Naive thymus-derived CD4-positive, alpha-beta T cell (primary cell): ENCODE measurements around the gene S100A6. TPM values are rescaled to one million over a fixed set of nuclear protein-coding genes. Genes with fewer than 3 reads are reported as not detected.

Experiments used
- ATAC-seq: fragments of 150-1000 bp; cut with Tn5 transposase; 2 replicates; pipeline ENCODE4 v1.10.0; 2021; ENCODE audit warnings: mild to moderate bottlenecking, moderate library complexity
- CTCF ChIA-PET: fragments of 350-600 bp; sonication (Branson Sonifier 250); formaldehyde crosslinking; loops from one replicate; lab custom pipeline; 2021; ENCODE audit warnings: antibody characterized with exemption; lab: Charles Lee
- POLR2A ChIA-PET: fragments of 350-600 bp; sonication (Branson Sonifier 250); formaldehyde crosslinking; loops from one replicate; lab custom pipeline; 2021; ENCODE audit warnings: antibody characterized with exemption, inconsistent platforms; lab: Charles Lee
- DNase-seq, 9 donors: peaks; one replicate each; pipeline versions ENCODE4 v3.0.0 to v3.0.0-alpha.2; 2020 to 2022; ENCODE audit warnings: mixed read lengths in 1 of 9
- H3K27ac ChIP-seq: one replicate; pipeline ENCODE4 v1.7.0; 2013; ENCODE audit warnings: mild to moderate bottlenecking, low read depth, low read length, moderate library complexity
- H3K27me3 ChIP-seq, 2 donors: one replicate each; pipeline ENCODE4 v1.7.0; 2013; ENCODE audit warnings: low read length in 2 of 2, mild to moderate bottlenecking in 2 of 2, moderate library complexity in 2 of 2; ENCODE audit not compliant: control insufficient read depth in 2 of 2, insufficient read depth in 2 of 2
- H3K36me3 ChIP-seq, 3 experiments: 1 replicate in 2 of 3; 2 replicates in 1 of 3; pipeline ENCODE4 v1.7.0; 2013; ENCODE audit warnings: low read length in 3 of 3, mild to moderate bottlenecking in 3 of 3, moderate library complexity in 1 of 3; ENCODE audit not compliant: insufficient read depth in 3 of 3, control insufficient read depth in 2 of 3
- H3K4me1 ChIP-seq, 2 donors: one replicate each; pipeline ENCODE4 v1.7.0; 2013; ENCODE audit warnings: low read length in 2 of 2, mild to moderate bottlenecking in 2 of 2, moderate library complexity in 1 of 2; ENCODE audit not compliant: control insufficient read depth in 2 of 2, insufficient read depth in 2 of 2
- H3K4me3 ChIP-seq: 2 replicates; pipeline ENCODE4 v1.7.0; 2013; ENCODE audit warnings: mild to moderate bottlenecking, low read length
- H3K9me3 ChIP-seq, 3 experiments: 1 replicate in 2 of 3; 2 replicates in 1 of 3; pipeline ENCODE4 v1.7.0; 2013; ENCODE audit warnings: low read length in 3 of 3; ENCODE audit not compliant: control insufficient read depth in 2 of 3
- H3K27ac Mint-ChIP-seq, 9 donors: one replicate each; pipeline ENCODE4 v1.8.0; 2020 to 2022; ENCODE audit warnings: mixed read lengths in 9 of 9, mild to moderate bottlenecking in 8 of 9, moderate library complexity in 5 of 9, inconsistent platforms in 2 of 9
- H3K27me3 Mint-ChIP-seq, 5 donors: one replicate each; pipeline ENCODE4 v1.8.0; 2021 to 2022; ENCODE audit warnings: mixed read lengths in 5 of 5, mild to moderate bottlenecking in 1 of 5
- H3K36me3 Mint-ChIP-seq, 5 donors: one replicate each; pipeline ENCODE4 v1.8.0; 2020 to 2022; ENCODE audit warnings: mixed read lengths in 5 of 5, mild to moderate bottlenecking in 3 of 5, inconsistent platforms in 1 of 5
- H3K4me1 Mint-ChIP-seq, 7 donors: one replicate each; pipeline ENCODE4 v1.8.0; 2020 to 2022; ENCODE audit warnings: mixed read lengths in 7 of 7, mild to moderate bottlenecking in 3 of 7, inconsistent platforms in 1 of 7
- H3K4me3 Mint-ChIP-seq, 10 donors: one replicate each; pipeline ENCODE4 v1.8.0; 2020 to 2022; ENCODE audit warnings: mild to moderate bottlenecking in 10 of 10, mixed read lengths in 10 of 10, moderate library complexity in 6 of 10, inconsistent platforms in 2 of 10
- H3K9me3 Mint-ChIP-seq, 11 donors: one replicate each; pipeline ENCODE4 v1.8.0; 2020 to 2022; ENCODE audit warnings: mixed read lengths in 11 of 11, mild to moderate bottlenecking in 4 of 11, inconsistent platforms in 1 of 11, moderate library complexity in 1 of 11
- intact Hi-C, 2 donors: fragments of 100-400 bp; cut with micrococcal nuclease; formaldehyde crosslinking; loops; one replicate each; pipeline ENCODE4 v1.15.1; 2023
- polyA plus RNA-seq, 2 donors: library from polyadenylated mRNA; unstranded; fragments of 300-500 nt; fragmentation: Illumina TruSeq; gene quantifications; one replicate each; pipeline ENCODE4 v1.2.3, GENCODE V29; 2021
- total RNA-seq, 6 experiments: library from RNA in 5 of 6; stranded (reverse) in 5 of 6; gene quantifications; 1 replicate in 5 of 6; 2 replicates in 1 of 6; pipeline ENCODE4 v1.2.3 and lab custom pipeline; 2021 to 2026

S100A6 gene
- total and polyA plus RNA-seq, 7 experiments from 2014 or later, result 178 to 568 (median 424) TPM

DNA sequence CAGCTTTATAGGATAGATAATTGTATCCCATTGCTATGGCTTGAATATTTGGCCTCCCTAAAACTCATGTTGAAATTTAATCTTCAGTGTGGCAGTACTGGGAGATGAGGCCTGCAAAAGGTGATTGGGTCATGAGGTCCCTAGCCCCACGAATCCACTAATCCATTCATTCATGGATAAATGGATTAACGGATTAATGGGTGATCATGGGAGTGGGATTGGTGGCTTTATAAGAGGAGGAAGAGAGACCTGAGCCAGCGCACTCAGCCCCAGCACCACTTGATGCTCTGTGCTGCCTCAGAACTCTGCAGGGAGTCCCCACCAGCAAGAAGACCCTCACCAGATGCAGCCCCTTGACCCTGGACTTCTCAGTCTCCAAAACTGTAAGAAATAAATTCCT, 32.0 kb downstream of the S100A6 start:
- Histone ChIP-seq H3K36me3 (no peaks in the 10 kb centered on the region), H3K4me1 (no peaks in the 10 kb centered on the region), H3K27me3 (no peaks in the 10 kb centered on the region), H3K4me3 (no peak overlapping the region), H3K9me3 (no peaks in the 10 kb centered on the region), H3K27ac (no peak overlapping the region)
- Mint-ChIP-seq H3K36me3 (no peaks in the 10 kb centered on the region), H3K4me3 (no peak overlapping the region), H3K27ac (no peak overlapping the region), H3K27me3 (peaks cover 5 to 23% (median 12%) of the 10 kb centered on the region in 5 donors), H3K9me3 (peaks cover 0 to 1% (median 0%) of the 10 kb centered on the region in 11 donors), H3K4me1 (peaks cover 0 to 1% (median 0%) of the 10 kb centered on the region in 7 donors)
- ATAC-seq (no peak), DNase-seq (no peak)
- intact Hi-C loops, result no loop called here
- ChIA-PET POLR2A (no interaction called here), CTCF (no interaction called here)

DNA sequence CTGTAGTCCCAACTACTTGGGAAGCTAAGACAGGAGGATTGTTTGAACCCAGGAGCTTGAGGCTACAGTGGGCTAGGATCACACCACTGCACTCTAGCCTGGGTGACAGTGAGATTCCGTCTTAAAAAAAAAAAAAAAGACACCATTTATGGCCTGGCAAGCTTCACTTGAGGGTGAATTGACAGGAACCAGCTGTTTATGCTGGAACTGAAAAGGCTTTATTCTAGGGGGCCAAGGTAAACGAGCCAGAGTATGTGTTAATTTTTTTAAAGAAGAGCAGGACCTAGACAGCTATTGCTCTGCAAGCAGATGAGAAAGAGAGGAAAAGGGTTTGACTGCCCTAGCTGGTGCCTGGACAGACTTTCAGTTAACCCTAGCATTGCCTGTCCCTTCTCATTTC, 37.0 kb downstream of the S100A6 start:
- CTCF ChIA-PET, result interaction anchor here (1.9 kb wide), 1 partner anchor 147 kb away, joined by 4 read pairs; no protein-coding TSS in a partner anchor
- POLR2A ChIA-PET, result no interaction called here

DNA sequence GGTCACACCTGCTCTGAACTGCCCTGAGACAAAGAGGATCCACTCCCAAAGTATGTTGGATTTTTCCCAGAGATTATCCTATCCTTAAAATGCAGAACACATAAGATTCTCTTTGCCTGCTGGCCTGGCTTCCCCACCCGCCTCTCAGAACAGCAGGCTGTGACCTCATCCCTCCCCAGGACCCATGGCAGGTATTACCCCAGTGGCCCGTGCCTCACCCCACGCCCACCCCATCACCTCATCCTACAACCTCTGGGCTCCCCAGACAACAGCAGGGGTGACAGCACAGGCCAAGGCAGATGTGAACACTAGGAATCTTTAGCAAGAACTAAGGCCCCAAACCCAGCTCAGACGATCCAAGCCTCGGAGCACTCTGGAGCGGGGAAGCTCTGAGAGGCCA, 40.3 kb downstream of the S100A6 start:
- intact Hi-C loops, result loop anchor here (1.0 to 2.0 kb wide), 2 partner anchors 95 to 143 kb away; no protein-coding TSS in a partner anchor
- H3K9me3 ChIP-seq, result no peaks in the 10 kb centered on the region
- no peak overlapping the region for H3K27ac Mint-ChIP-seq
- H3K4me1 ChIP-seq, result no peaks in the 10 kb centered on the region
- ATAC-seq (no peak), DNase-seq (no peak)
- no peaks in the 10 kb centered on the region for H3K36me3 ChIP-seq
- peaks cover 0 to 2% (median 0%) of the 10 kb centered on the region in 11 donors for H3K9me3 Mint-ChIP-seq
- no peak overlapping the region for H3K4me3 Mint-ChIP-seq
- peaks cover 0 to 3% of the 10 kb centered on the region in 2 donors for H3K27me3 ChIP-seq
- no peak overlapping the region for H3K27ac ChIP-seq
- H3K4me1 Mint-ChIP-seq, result peaks cover 0 to 5% (median 0%) of the 10 kb centered on the region in 7 donors
- CTCF ChIA-PET, result interaction anchor here (1.0 to 6.2 kb wide), 8 partner anchors 10 to 145 kb away, joined by 3 to 51 read pairs (median 4); no protein-coding TSS in a partner anchor
- POLR2A ChIA-PET, result no interaction called here
- H3K27me3 Mint-ChIP-seq, result peaks cover 9 to 49% (median 21%) of the 10 kb centered on the region in 5 donors
- no peaks in the 10 kb centered on the region for H3K36me3 Mint-ChIP-seq
- no peak overlapping the region for H3K4me3 ChIP-seq

More for the DNA sequence above, 37.0 kb downstream of the S100A6 start:
- H3K36me3 ChIP-seq, result no peaks in the 10 kb centered on the region
- H3K4me3 ChIP-seq, result no peak overlapping the region
- peaks cover 0 to 3% of the 10 kb centered on the region in 2 donors for H3K27me3 ChIP-seq
- peaks cover 0 to 3% (median 0%) of the 10 kb centered on the region in 11 donors for H3K9me3 Mint-ChIP-seq
- no peak overlapping the region for H3K4me3 Mint-ChIP-seq
- DNase-seq (no peak), ATAC-seq (no peak)
- H3K27ac Mint-ChIP-seq, result no peak overlapping the region
- H3K9me3 ChIP-seq, result no peaks in the 10 kb centered on the region
- no peak overlapping the region for H3K27ac ChIP-seq
- H3K4me1 ChIP-seq, result no peaks in the 10 kb centered on the region
- intact Hi-C loops, result no loop called here
- no peaks in the 10 kb centered on the region for H3K36me3 Mint-ChIP-seq
- peaks cover 10 to 47% (median 16%) of the 10 kb centered on the region in 5 donors for H3K27me3 Mint-ChIP-seq
- H3K4me1 Mint-ChIP-seq, result peaks cover 0 to 3% (median 0%) of the 10 kb centered on the region in 7 donors

DNA sequence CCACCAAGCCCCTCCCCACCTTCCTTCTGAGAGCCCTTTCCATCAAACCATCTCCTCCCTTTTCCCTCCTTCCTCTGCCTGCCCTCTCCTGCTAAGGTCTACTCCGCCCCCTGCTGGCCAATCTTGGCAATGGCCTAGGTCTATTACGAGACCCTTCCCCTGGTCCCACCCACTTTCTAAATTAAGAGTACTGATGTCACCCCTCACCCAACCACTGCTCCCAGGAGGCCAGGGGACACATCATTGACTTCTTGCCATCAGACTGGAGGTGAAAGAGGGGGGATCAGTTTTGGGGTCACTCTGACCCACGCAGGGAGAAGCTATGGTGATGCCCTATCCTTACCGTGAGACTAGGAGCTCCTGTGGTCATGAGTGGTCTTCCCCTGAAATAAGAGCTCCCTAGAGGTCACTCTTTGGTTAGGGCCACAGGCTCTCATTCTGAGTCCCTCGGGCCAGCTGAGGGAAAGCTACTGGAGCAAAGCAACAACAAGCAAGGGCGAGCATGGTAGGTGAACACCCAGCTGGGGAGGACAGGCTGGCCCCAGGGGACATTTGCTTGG, 40.7 kb downstream of the S100A6 start:
- Histone ChIP-seq H3K27me3 (peaks cover 0 to 3% of the 10 kb centered on the region in 2 donors), H3K36me3 (no peaks in the 10 kb centered on the region), H3K4me1 (no peaks in the 10 kb centered on the region), H3K4me3 (no peak overlapping the region), H3K27ac (no peak overlapping the region), H3K9me3 (no peaks in the 10 kb centered on the region)
- intact Hi-C loops, result loop anchor here (1.0 to 2.0 kb wide), 2 partner anchors 94 to 143 kb away; no protein-coding TSS in a partner anchor
- POLR2A ChIA-PET, result no interaction called here
- CTCF ChIA-PET, result interaction anchor here (0.6 to 6.2 kb wide), 14 partner anchors 9 to 149 kb away, joined by 3 to 51 read pairs (median 4); no protein-coding TSS in a partner anchor
- peaks cover 0 to 2% (median 0%) of the 10 kb centered on the region in 11 donors for H3K9me3 Mint-ChIP-seq
- H3K36me3 Mint-ChIP-seq, result no peaks in the 10 kb centered on the region
- H3K4me3 Mint-ChIP-seq, result no peak overlapping the region
- peaks cover 0 to 8% (median 0%) of the 10 kb centered on the region in 7 donors for H3K4me1 Mint-ChIP-seq
- peaks cover 9 to 45% (median 21%) of the 10 kb centered on the region in 5 donors for H3K27me3 Mint-ChIP-seq
- DNase-seq (peak; percentile 40 to 78 (median 58)), ATAC-seq (peak; percentile 84)
- no peak overlapping the region for H3K27ac Mint-ChIP-seq

DNA sequence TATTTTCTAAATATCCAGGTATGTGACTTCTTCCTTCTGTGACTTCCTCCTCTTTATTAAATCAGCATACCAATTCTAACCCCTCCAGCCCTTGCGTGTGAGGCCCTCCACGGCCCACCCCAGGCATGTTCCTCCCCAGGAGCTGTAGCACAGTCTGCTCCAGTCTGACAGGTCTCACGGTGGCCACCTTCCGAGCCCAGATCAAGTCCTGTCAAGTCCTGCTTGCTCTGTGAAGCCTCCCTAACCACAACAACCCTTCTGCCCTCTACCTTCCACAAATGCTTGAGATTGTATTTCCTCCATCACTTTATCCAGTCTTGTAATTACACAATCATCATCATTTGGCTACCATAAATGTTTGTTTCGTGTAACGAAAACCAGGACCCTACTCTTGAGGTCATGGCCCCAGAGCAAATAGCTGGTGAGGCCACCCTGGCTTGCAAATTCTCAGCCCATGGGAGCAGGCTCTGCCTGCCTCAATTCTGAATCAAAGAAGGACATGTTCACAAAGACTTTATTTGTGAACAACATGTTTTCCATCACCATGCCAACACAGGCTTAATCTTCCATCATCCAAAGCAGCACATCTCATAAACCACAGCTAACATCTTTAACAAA, 42.3 kb downstream of the S100A6 start:
- intact Hi-C loops, result no loop called here
- no peak for DNase-seq
- peak overlapping the region in 1 of 9 donors; percentile 22 for H3K27ac Mint-ChIP-seq

DNA sequence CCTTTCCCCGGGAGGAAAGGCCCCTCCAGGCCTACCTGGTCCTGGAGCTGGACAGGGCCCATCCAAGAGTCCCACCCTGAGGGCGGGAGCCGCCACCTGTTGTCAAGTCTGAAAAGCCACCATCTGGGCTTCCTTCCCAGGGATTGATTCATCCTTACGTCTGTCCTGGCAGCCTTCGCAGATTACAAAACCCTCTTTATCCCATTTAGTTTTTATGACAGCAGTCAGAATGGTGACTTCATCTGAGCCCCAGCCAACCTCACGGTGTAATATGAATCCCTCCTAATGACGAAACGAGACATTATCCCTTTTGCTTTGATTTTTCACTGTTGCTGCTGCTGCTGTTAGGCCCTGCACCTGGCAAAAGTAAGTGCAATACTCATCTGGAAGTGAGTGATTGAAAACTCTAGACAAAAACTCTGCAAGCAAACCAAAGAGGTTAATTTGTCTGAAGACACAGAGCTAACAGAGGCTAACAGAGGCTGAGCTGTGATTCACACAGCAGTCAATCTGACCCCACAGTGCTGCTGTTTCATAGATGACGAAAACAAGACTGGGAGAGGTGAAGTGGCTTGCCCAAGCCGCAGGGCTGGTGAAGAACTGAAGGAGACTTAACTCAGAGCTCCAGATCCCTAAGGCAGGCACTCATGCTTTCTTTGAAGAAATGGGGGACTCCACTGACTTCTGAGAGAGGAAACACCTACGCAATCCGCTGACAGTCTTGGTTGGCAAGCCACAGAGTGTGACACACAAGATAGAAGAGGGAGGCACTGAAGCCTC, 45.3 kb downstream of the S100A6 start:
- Histone ChIP-seq H3K4me1 (no peaks in the 10 kb centered on the region), H3K27me3 (peaks cover 0 to 3% of the 10 kb centered on the region in 2 donors), H3K4me3 (no peak overlapping the region), H3K36me3 (no peaks in the 10 kb centered on the region), H3K27ac (no peak overlapping the region), H3K9me3 (no peaks in the 10 kb centered on the region)
- H3K4me1 Mint-ChIP-seq, result peaks cover 0 to 8% (median 0%) of the 10 kb centered on the region in 7 donors
- no peak overlapping the region for H3K4me3 Mint-ChIP-seq
- peak in 1 of 9 donors; percentile 41 for DNase-seq
- ChIA-PET CTCF (interaction anchor here (0.6 to 6.2 kb wide), 2 partner anchors 11 to 137 kb away, joined by 3 to 51 read pairs; no protein-coding TSS in a partner anchor), POLR2A (no interaction called here)
- H3K27me3 Mint-ChIP-seq, result peaks cover 6 to 28% (median 14%) of the 10 kb centered on the region in 5 donors
- no peaks in the 10 kb centered on the region for H3K36me3 Mint-ChIP-seq
- intact Hi-C loops, result no loop called here
- H3K9me3 Mint-ChIP-seq, result no peaks in the 10 kb centered on the region
- peak; percentile 54 for ATAC-seq
- peak overlapping the region in 1 of 9 donors; percentile 68 for H3K27ac Mint-ChIP-seq

More for the DNA sequence above, 42.3 kb downstream of the S100A6 start:
- Mint-ChIP-seq H3K4me3 (no peak overlapping the region), H3K36me3 (no peaks in the 10 kb centered on the region), H3K9me3 (peaks cover 0 to 2% (median 0%) of the 10 kb centered on the region in 11 donors), H3K27me3 (peaks cover 3 to 32% (median 9%) of the 10 kb centered on the region in 5 donors), H3K4me1 (peaks cover 0 to 8% (median 0%) of the 10 kb centered on the region in 7 donors)
- Histone ChIP-seq H3K36me3 (no peaks in the 10 kb centered on the region), H3K4me3 (no peak overlapping the region), H3K4me1 (no peaks in the 10 kb centered on the region), H3K9me3 (no peaks in the 10 kb centered on the region), H3K27me3 (peaks cover 0 to 3% of the 10 kb centered on the region in 2 donors), H3K27ac (no peak overlapping the region)
- POLR2A ChIA-PET, result no interaction called here
- ATAC-seq, result no peak
- CTCF ChIA-PET, result interaction anchor here (1.2 to 6.2 kb wide), 5 partner anchors 28 to 147 kb away, joined by 4 to 51 read pairs (median 4); no protein-coding TSS in a partner anchor
